Panc1 (cell line): ENCODE measurements around the gene EYS. TPM values are rescaled to one million over a fixed set of nuclear protein-coding genes. Genes with fewer than 3 reads are reported as not detected.

ENCODE experiments used
- ATAC-seq: fragments of 200-7000 bp; cut with Tn5 transposase; 2 replicates; pipeline ENCODE4 v1.9.1; 2020; ENCODE audit warnings: mild to moderate bottlenecking, moderate library complexity
- BruUV-seq: library from RNA; stranded (reverse); fragments of 400-500 nt; replicated peaks from 2 replicates; lab custom pipeline; 2021; lab: Mats Ljungman, UMichigan
- CTCF ChIA-PET: fragments of 300-600 bp; sonication (Branson Sonifier 250); formaldehyde crosslinking; loops from one replicate; lab custom pipeline; 2022; ENCODE audit warnings: antibody characterized with exemption; lab: Charles Lee
- POLR2A ChIA-PET: fragments of 300-600 bp; sonication (Branson Sonifier 250); formaldehyde crosslinking; loops from one replicate; lab custom pipeline; 2022; ENCODE audit warnings: antibody characterized with exemption; lab: Charles Lee
- DNase-seq: peaks from one replicate; pipeline ENCODE4 v3.0.0-alpha.2; 2010; ENCODE audit warnings: low read depth, low spot score
- H3K27ac ChIP-seq: 2 replicates; pipeline ENCODE4 v1.5.1; 2011; ENCODE audit warnings: mild to moderate bottlenecking, low read length, inconsistent platforms
- H3K27me3 ChIP-seq: fragments of 200-500 bp; sonication (Bioruptor generic); 2 replicates; pipeline ENCODE4 v1.6.0; 2014; ENCODE audit warnings: low read length, inconsistent platforms; ENCODE audit not compliant: control insufficient read depth, insufficient read depth
- H3K36me3 ChIP-seq: fragments of 200-500 bp; sonication (Bioruptor generic); 2 replicates; pipeline ENCODE4 v1.5.1; 2014; ENCODE audit warnings: inconsistent platforms, mild to moderate bottlenecking, low read length, moderate library complexity; ENCODE audit not compliant: control insufficient read depth, insufficient read depth
- H3K4me1 ChIP-seq: 2 replicates; pipeline ENCODE4 v1.5.1; 2011; ENCODE audit warnings: inconsistent platforms, mild to moderate bottlenecking, low read length, moderate library complexity; ENCODE audit not compliant: control insufficient read depth, insufficient read depth
- H3K4me3 ChIP-seq, 2 experiments: 2 replicates each; pipeline ENCODE4 v1.5.1; 2011 to 2012; ENCODE audit warnings: low read depth in 2 of 2, low read length in 2 of 2, mild to moderate bottlenecking in 2 of 2, inconsistent platforms in 1 of 2, moderate library complexity in 1 of 2
- H3K9me3 ChIP-seq: fragments of 200-500 bp; sonication (Bioruptor generic); 2 replicates; pipeline ENCODE4 v1.5.1; 2014; ENCODE audit warnings: low read depth, mild to moderate bottlenecking, inconsistent platforms, low read length, moderate library complexity; ENCODE audit not compliant: control insufficient read depth, insufficient read depth
- POLR2AphosphoS5 ChIP-seq: IDR thresholded peaks from 2 replicates; pipeline ENCODE4 v1.6.1; 2012; ENCODE audit warnings: mild to moderate bottlenecking, low read depth, low read length, moderate library complexity
- REST ChIP-seq, 2 experiments: IDR thresholded peaks; 2 replicates each; pipeline ENCODE4 v1.6.1; 2011 to 2012; ENCODE audit warnings: low read depth in 2 of 2, control low read depth in 1 of 2, low read length in 1 of 2, mild to moderate bottlenecking in 1 of 2, moderate library complexity in 1 of 2; ENCODE audit not compliant: insufficient read depth in 1 of 2
- SIN3A ChIP-seq: IDR thresholded peaks from 2 replicates; pipeline ENCODE4 v1.6.1; 2012; ENCODE audit warnings: low read depth, mild to moderate bottlenecking, low read length, moderate library complexity, borderline replicate concordance; ENCODE audit not compliant: insufficient read depth
- TCF7L2 ChIP-seq: IDR thresholded peaks from 2 replicates; pipeline ENCODE4 v1.6.1; 2011; ENCODE audit warnings: mild to moderate bottlenecking, low read depth, low read length, inconsistent platforms
- in situ Hi-C: cut with HindIII; loops from 2 replicates; pipeline ENCODE4 v1.10.0; 2016; ENCODE audit warnings: low sequenced_read_pairs, low pct_unique_long_range_greater_than_20kb
- intact Hi-C: fragments of 100-400 bp; cut with micrococcal nuclease; formaldehyde crosslinking; loops from one replicate; pipeline ENCODE4 v1.10.0; 2022; ENCODE audit not compliant: unreplicated experiment
- total RNA-seq: library from RNA; stranded (reverse); gene quantifications from one replicate; pipeline ENCODE4 v1.2.1, GENCODE V29; 2021; ENCODE audit not compliant: unreplicated experiment
- TF ChIP-seq, protein P1 (sequence below): fragments of 450-650 bp; IDR thresholded peaks from 2 replicates; pipeline ENCODE4 v1.5.1; 2017; ENCODE audit warnings: mild to moderate bottlenecking

EYS gene
- total RNA-seq, 1 experiment from 2014 or later: not detected

DNA sequence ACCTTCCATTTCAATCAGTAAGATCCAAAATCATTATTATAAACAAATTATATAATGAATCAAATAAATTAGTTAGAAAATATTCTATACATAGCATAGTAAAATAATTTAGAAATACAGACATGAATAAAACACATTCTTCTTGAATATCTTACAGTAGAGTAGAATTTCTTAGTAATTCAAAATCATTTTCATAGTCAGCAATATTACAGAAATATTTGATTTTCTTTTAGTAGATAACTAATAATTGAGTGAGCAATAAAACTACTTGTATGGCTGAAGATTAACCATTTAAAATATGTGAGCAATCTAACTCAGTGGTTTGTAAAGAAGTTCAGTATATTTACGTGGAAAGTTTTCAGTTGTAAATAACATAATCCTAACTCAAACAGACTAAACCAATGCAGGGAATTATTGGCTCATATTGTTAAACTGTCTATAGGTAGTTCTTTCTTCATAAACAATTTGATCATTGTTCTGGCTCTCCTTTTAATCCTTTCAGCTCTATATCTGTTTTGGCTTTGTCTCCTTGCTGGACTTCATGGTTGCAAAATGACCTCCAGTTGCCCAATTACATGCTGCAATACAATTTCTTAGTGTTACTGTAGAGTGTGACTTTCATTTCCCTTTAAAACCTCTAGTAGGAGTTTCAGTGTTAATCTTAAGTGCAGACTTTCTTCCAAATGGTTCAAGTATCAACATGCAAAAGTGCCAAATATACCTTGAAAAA is 307.5 kb downstream of the EYS start:
- Histone ChIP-seq H3K4me3 (no peak overlapping the region), H3K27ac (no peak overlapping the region), H3K4me1 (no peaks in the 10 kb centered on the region), H3K27me3 (no peaks in the 10 kb centered on the region), H3K9me3 (no peaks in the 10 kb centered on the region), H3K36me3 (no peaks in the 10 kb centered on the region)
- in situ Hi-C loops: no loop called here
- BruUV-seq: no TSS peak
- ChIA-PET CTCF (no interaction called here), POLR2A (no interaction called here)
- TF ChIP-seq REST (IDR thresholded peaks at IDR 0.05; ENCODE audit: insufficient read depth in 1 of 2, low read depth in 2 of 2, low read length in 1 of 2): no peak
- TF ChIP-seq SIN3A: no peak
- TF ChIP-seq POLR2AphosphoS5: no peak
- TF ChIP-seq, protein P1, sequence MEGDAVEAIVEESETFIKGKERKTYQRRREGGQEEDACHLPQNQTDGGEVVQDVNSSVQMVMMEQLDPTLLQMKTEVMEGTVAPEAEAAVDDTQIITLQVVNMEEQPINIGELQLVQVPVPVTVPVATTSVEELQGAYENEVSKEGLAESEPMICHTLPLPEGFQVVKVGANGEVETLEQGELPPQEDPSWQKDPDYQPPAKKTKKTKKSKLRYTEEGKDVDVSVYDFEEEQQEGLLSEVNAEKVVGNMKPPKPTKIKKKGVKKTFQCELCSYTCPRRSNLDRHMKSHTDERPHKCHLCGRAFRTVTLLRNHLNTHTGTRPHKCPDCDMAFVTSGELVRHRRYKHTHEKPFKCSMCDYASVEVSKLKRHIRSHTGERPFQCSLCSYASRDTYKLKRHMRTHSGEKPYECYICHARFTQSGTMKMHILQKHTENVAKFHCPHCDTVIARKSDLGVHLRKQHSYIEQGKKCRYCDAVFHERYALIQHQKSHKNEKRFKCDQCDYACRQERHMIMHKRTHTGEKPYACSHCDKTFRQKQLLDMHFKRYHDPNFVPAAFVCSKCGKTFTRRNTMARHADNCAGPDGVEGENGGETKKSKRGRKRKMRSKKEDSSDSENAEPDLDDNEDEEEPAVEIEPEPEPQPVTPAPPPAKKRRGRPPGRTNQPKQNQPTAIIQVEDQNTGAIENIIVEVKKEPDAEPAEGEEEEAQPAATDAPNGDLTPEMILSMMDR: no peak
- TF ChIP-seq TCF7L2: no peak
- intact Hi-C loops: no loop called here
- DNase-seq (no peak), ATAC-seq (no peak)

- in situ Hi-C loops (no loop called here), intact Hi-C loops (no loop called here)
- H3K9me3 ChIP-seq: no peaks in the 10 kb centered on the region
- H3K27me3 ChIP-seq: no peaks in the 10 kb centered on the region
- no peaks in the 10 kb centered on the region for H3K36me3 ChIP-seq
- BruUV-seq: no TSS peak
- no peak for DNase-seq
- no peak overlapping the region for H3K4me3 ChIP-seq
- TF ChIP-seq, protein P1: no peak
- TF ChIP-seq POLR2AphosphoS5 (no peak), REST (IDR thresholded peaks at IDR 0.05; ENCODE audit: insufficient read depth in 1 of 2, low read depth in 2 of 2, low read length in 1 of 2) (no peak), TCF7L2 (no peak), SIN3A (no peak)
- no peaks in the 10 kb centered on the region for H3K4me1 ChIP-seq
- no peak for ATAC-seq
- ChIA-PET CTCF (no interaction called here), POLR2A (no interaction called here)
- no peak overlapping the region for H3K27ac ChIP-seq
These were observed 308.2 kb downstream of the EYS start for GRCh38 chr6:65398851-65399250.
